OCI-LY7 (cell line): ENCODE results near the gene TPPP.

Experiments
- CTCF ChIP-seq: fragments of 200-600 bp; sonication (generic); conservative IDR thresholded peaks from 2 replicates; pipeline ENCODE4 v1.5.1; 2014; ENCODE audit warnings: mild to moderate bottlenecking, antibody characterized with exemption, low read length, moderate library complexity, mixed read lengths
- EZH2phosphoT487 ChIP-seq: fragments of 200-600 bp; sonication (generic); IDR thresholded peaks from 2 replicates; pipeline ENCODE4 v1.6.1; 2018; ENCODE audit warnings: low read depth, borderline replicate concordance, mild to moderate bottlenecking, mixed run types, antibody characterized with exemption, low read length, moderate library complexity, mixed read lengths

GRCh38 chr5:639584-640213 is 53.5 kb downstream of the TPPP start:
- TF ChIP-seq CTCF, result no peak
- no peak for TF ChIP-seq EZH2phosphoT487
